HG03354 (cell line): ENCODE measurements around the gene ANKRD12.
"Not testable (repeated sequence)": the region's sequence is repeated elsewhere in the genome, so short reads cannot be mapped to it uniquely, and the experiment has no call there.

Source experiments
- ATAC-seq: cut with Tn5 transposase; IDR thresholded peaks from one replicate; pipeline ENCODE4 v1.9.1; 2021; ENCODE audit warnings: mild to moderate bottlenecking; ENCODE audit not compliant: unreplicated experiment, poor library complexity, severe bottlenecking

ANKRD12 gene

DNA sequence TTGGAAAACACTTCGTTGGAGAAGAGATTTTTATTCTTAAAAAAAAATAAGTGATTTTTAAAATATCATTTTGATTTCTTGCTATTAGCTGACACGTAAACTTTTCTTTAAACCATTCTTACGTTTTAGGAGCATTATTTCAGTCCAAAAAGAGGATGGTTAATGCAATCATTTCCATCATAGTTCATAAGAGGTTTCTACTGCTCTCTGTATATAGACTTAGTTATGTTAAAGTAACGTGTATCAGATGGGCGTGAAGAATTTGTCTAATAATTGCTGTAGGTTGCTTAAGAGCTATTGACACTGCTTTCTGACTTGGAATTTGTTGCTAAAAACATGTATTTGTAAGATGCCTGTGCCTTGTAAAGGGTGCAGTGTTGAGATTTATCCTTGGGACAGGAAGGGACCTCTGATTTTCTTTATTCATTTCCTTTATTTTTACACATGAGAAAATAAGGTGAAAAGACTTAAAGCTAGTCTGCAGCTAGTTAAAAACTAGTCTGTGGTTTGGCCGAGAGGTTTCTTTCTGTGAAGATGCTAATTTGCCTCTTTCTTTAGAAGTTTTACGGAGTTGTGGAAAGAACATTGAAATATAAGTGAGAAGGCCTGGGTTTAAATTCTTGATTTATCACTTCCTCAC, 2.9 kb downstream of the ANKRD12 start:
- ATAC-seq: no peak

DNA sequence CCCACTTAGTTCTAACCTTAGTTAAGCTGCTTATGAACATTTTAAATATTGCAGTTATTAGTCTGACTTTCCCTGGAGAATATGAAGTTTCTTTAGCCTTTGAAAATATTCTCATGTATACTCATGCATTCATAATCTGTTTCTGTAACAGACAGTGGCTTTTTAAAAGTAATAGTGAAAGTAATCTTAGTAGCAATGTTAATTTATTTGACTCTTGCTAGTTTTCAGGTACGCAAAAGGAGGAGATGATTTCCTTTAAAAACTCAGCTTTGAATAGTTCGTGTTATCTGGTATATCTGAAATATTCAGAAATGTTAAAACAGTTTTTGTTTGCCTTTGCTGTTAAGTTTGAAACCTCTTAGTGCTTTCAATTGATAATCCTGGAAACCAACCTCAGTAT, 3.8 kb downstream of the ANKRD12 start:
- ATAC-seq: no peak

DNA sequence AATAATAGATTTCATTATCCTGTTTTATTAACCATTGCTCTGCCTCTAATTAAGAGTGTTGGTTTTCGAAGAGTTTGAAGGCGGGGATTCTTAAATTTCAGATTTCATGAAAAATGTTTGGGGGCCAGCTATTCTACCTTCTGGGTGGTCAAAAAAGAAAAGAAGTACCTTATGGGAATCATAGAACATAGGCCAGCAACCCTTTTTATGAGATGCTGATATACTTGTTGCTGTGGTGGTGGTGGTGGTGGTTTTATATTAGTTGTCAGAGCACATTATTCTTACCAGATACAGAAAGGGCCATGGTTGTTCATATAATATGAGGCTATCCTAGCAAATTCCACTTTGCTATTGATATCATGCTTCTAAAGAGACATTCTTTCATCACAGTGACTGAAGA, 4.4 kb downstream of the ANKRD12 start:
- no peak for ATAC-seq

GRCh38 chr18:9146224-9146623, 9.6 kb downstream of the ANKRD12 start:
- no peak for ATAC-seq

DNA sequence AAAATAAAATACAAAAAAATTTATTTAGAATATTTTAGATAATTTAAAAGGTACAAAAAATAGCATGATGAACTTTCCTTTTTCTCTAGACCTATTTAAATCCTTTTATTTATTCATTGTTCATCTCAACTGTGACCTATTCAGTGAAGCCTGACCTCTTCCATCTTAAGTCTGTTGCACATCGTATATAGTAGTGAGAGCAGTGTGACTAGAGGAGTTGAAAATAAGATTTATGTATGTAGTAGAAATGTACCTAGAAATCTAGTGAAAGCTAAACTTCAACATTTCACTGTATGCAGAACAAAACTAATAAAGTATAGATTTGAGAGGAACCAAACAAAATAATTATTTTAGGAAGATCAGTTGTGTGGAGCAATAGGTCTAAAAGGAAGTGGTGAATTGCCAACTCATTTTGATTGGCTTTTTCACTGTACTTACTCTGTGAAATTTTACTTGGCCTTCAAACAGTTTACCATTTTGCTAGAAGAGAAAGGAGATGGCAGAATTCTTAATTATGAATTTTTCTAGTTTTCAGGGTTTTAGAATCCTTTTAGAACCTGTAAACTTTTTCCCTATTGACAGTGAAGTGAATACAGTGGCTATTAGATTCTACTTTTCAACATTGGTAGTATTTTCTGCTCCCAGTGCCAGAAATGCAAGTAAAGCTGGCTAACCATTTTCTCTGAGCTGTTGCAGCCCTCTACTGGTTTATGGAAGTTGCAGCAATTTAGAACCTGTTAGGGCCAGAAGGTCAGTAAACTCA, 11.0 kb downstream of the ANKRD12 start:
- ATAC-seq: peak; percentile 52

GRCh38 chr18:9148203-9148552, 11.6 kb downstream of the ANKRD12 start:
- ATAC-seq: no peak

DNA sequence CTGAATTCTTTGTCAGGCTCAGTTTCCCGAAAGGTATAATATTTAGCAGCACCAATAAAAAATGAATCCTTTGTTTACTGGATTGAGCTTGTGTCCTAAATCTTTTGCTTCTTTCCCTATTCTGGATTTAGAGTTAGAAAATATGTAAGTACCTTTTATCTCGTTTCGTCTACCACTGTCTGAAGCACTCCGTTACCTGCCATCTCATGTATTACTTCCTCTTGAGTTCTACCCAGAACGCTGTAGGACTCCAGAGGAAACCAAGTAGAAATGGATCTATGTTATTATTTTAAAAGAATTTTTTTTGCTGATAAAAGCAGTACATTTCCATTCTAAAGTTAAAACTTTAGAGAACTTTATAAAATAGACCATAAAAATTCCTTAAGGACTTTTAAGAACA, 13.5 kb downstream of the ANKRD12 start:
- no peak for ATAC-seq

- ATAC-seq: no peak
Observed at GRCh38 chr18:9153256-9153655, 16.7 kb downstream of the ANKRD12 start.

DNA sequence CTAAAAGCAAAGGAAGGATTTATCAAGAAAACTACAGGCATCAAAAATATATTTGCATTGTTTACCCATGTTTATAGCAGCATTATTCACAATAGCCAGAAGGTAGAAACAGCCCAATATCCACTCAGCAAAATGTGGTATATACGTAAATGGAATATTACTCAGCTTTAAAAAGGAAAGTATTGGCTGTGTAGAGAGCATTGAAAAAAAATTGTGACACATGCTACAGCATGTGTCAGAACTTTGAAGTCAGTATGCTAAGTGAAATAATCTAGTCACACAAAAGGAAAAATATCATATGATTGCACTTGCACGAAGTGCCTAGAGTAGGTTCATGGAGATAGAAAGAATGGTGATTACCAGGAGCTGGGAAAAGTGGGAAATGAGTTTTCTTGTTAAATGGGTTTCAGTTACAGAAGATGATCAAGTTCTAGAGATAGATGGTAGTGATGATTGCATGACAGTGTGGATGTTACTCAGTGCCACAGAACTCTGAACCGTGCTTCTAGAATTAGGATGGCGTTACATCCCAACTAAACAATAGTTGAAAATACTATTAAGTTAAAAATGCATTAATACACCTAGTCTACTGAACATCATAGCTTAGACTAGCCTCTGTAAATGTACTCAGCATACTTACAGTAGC, 20.1 kb downstream of the ANKRD12 start:
- no peak for ATAC-seq

- ATAC-seq: no peak
Observed at GRCh38 chr18:9157806-9158205, 21.2 kb downstream of the ANKRD12 start.

- ATAC-seq: no peak
Observed at GRCh38 chr18:9160014-9160413, 23.4 kb downstream of the ANKRD12 start.

DNA sequence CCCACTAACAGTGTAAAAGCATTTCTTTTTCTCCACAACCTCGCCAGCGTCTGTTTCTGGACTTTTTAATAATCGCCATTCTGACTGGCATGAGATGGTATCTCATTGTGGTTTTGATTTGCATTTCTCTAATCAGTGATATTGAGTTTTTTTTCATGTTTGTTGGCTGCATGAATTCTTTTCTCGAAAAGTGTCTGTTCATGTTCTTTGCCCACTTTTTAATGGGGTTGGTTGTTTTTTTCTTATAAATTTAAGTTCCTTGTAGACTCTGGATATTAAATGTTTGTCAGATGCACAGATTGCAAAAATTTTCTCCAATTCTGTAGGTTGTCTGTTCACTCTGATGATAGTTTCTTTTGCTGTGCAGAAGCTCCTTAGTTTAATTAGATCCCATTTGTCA, 26.1 kb downstream of the ANKRD12 start:
- ATAC-seq: not testable (repeated sequence)

DNA sequence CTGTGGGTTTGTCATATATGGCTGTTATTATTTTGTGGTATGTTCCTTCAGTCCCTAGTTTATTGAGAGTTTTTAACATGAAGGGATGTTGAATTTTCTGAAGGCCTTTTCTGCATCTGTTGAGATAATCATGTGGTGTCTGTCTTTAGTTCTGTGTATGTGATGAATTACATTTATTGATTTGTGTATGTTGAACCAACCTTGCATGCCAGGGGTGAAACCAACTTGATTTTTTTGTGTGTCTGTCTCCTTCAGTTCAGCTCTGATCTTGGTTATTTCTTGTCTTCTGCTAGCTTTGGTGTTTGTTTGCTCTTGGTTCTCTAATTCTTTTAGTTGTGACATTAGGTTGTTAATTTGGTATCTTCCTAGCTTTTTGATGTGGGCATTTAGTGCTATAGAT, 27.6 kb downstream of the ANKRD12 start:
- ATAC-seq: not testable (repeated sequence)

GRCh38 chr18:9165883-9166282, 29.3 kb downstream of the ANKRD12 start:
- not testable (repeated sequence) for ATAC-seq

DNA sequence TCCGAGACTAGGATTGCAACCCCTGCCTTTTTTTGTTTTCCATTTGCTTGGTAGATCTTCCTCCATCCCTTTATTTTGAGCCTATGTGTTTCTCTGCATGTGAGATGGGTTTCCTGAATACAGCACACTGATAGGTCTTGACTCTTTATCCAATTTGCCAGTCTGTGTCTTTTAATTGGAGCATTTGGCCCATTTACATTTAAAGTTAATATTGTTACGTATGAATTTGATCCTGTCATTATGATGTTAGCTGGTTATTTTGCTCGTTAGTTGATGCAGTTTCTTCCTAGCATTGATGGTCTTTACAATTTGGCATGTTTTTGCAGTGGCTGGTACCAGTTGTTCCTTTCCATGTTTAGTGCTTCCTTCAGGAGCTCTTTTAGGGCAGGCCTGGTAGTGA, 32.9 kb downstream of the ANKRD12 start:
- ATAC-seq: not testable (repeated sequence)

- ATAC-seq: not testable (repeated sequence)
Observed at GRCh38 chr18:9171919-9172318, 35.3 kb downstream of the ANKRD12 start.

DNA sequence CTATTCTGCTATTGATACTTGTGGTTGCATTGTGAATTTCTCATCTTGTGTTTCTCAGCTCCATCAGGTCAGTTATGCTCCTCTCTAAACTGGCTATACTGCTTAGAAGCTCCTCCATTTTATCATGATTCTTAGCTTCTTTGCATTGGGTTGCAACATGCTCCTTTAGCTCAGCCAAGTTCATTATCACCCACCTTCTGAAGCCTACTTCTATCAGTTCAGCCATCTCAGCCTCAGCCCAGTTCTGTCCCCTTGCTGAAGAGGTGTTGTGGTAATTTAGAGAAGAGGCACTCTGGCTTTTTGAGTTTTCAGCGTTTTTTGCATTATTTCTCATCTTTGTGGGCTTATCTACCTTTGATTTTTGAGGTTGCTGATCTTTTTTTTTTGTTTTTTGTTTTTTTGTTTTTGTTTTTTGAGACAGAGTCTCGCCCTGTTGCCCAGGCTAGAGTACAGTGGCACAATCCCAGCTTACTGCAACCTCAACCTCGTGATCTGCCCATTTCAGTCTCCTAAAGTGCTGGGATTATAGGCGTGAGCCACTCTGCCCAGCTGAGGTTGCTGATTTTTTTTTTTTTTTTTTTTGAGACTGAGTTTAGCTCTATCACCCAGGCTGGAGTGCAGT, 36.0 kb downstream of the ANKRD12 start:
- no peak for ATAC-seq

GRCh38 chr18:9173770-9174233, 37.2 kb downstream of the ANKRD12 start:
- no peak for ATAC-seq

GRCh38 chr18:9174302-9174701, 37.7 kb downstream of the ANKRD12 start:
- no peak for ATAC-seq

DNA sequence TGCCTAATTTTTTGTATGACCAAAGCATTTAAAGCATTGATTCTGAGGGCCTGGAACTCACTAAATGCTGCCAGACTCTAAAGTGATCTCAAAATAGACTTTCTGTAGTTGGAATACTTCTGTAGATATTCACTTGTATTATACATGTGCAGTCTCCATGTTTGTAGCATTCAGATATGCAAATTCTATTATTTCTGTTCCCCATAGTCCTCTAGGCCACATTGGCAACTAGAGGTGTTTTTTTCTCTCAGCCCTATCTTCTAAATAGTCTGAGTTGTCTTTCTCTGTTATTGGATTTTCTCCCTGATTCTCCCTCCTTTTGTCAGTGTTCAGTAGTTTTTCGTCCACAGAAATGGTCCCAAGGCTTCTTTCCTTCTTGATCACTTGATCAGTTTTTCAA, 38.5 kb downstream of the ANKRD12 start:
- ATAC-seq: no peak

GRCh38 chr18:9177031-9177430, 40.5 kb downstream of the ANKRD12 start:
- no peak for ATAC-seq
